AG09319 (cell line): ENCODE data around the gene NSUN6.

Source experiments
- DNase-seq: peaks from one replicate; pipeline ENCODE4 v3.0.0-alpha.2; 2010; ENCODE audit warnings: low read depth; ENCODE audit errors: extremely low read depth
- TF ChIP-seq, protein P1 (sequence below): IDR thresholded peaks from 2 replicates; pipeline ENCODE4 v1.5.1; 2011; ENCODE audit warnings: low read depth, mild to moderate bottlenecking, inconsistent platforms, low read length, moderate library complexity

NSUN6 gene

DNA sequence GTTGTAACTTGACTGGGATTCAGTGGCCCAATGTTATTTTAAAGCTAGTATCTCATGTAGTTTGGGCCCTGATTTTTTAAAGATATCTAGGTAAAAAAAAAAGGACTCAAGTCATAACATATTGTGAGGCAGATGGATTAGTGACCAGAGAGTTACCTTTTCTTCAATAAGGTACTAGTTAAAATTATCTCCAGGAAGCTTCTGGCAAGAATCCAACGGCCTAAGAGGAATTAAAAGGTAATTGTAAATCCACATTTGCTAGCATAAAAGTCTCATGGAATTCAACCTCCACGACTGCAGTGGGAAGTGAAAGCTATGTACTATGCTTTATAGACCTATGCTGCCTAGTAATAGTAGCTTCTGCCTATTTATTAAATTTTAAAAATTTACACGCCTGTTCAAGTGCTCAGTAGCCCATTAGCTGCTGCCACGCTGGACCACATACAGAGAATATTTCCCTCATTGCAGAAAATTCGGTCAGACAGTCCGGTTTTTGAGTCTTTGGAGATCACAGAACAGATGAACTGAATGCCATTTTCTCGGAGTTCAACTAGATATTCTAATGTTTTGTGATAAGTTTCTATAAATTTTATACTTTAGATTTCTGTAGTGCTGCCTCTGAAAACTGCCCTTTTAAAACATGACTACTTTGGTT is 118.4 kb downstream of the NSUN6 start:
- DNase-seq = no peak
- TF ChIP-seq, protein P1, sequence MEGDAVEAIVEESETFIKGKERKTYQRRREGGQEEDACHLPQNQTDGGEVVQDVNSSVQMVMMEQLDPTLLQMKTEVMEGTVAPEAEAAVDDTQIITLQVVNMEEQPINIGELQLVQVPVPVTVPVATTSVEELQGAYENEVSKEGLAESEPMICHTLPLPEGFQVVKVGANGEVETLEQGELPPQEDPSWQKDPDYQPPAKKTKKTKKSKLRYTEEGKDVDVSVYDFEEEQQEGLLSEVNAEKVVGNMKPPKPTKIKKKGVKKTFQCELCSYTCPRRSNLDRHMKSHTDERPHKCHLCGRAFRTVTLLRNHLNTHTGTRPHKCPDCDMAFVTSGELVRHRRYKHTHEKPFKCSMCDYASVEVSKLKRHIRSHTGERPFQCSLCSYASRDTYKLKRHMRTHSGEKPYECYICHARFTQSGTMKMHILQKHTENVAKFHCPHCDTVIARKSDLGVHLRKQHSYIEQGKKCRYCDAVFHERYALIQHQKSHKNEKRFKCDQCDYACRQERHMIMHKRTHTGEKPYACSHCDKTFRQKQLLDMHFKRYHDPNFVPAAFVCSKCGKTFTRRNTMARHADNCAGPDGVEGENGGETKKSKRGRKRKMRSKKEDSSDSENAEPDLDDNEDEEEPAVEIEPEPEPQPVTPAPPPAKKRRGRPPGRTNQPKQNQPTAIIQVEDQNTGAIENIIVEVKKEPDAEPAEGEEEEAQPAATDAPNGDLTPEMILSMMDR = no peak

DNA sequence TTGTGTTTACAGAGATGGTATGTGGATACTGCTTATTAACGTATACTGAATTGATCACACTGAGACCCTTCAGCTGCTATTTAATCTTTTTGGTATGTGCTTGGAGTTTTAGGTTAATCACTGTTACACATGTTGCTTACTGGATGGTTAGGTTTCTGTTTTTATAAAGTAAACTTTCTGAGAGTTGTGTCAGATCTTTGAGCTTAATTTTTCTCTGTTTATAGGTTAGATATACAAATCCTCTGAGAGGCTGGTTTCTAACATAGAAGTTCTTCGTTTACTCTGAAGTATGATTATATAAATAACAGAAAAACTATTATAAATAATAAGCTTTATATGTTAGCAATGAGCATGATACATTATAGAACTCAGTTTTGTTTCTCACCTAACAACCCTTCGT is 123.1 kb downstream of the NSUN6 start:
- TF ChIP-seq, protein P1 = no peak
- DNase-seq = no peak

DNA sequence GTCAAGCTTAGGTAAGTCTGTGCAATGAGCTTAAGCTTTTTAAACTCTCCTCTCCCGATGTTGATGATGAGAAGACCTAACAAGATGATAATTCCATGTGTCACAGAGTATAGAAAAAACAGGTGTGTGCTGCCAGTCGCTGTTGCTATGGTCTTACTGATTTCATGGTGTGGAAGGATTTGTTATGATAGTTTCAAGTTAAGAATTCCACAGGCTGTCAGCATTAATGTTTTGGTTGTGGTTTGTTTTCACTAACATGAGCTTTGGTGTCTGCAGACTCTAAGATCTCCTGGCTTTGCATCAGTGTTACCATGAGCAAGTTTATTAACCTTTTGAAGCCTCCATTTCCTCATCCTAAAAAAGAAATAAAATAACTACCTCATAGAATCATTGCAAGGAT is 123.7 kb downstream of the NSUN6 start:
- TF ChIP-seq, protein P1 = no peak
- DNase-seq = no peak

DNA sequence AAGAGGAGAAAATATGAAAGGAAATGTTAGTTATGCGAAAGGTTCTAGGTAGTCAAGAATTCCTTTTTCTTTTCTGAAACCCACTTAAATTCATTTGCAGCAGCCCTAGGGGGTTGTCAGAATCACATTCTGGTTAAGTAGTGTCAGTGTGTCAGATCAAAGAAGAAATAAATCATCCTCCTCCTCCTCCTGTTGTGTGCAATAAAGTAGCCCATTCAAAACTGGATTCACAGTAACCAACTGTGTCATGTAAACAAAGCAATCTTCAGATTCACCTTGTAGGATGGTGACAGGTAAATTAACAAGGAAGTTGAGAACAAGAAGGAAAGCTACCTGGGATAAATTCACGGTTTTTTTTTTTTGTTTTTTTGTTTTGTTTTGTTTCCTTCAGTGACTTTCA is 127.5 kb downstream of the NSUN6 start:
- TF ChIP-seq, protein P1 = no peak
- no peak for DNase-seq

DNA sequence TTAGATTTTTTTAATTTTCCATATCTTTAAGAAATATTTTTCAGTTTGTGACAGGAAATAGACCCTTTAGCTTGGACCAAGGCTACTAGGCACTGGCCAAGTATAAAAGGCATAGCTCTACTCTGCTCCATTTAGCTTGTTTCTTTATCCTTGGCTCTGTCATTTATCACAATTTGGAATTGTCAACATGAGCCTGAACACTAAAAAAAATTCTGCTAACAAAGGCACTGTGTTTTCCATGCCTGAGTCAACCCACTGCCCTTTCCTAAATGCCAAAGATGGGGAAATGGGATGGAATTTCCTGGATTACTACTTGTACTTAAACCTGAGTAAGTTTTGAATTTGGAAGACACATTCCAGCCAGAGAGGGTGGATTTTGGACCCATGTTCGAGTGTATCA is 128.4 kb downstream of the NSUN6 start:
- peak; percentile 10 for DNase-seq
- TF ChIP-seq, protein P1 = no peak

DNA sequence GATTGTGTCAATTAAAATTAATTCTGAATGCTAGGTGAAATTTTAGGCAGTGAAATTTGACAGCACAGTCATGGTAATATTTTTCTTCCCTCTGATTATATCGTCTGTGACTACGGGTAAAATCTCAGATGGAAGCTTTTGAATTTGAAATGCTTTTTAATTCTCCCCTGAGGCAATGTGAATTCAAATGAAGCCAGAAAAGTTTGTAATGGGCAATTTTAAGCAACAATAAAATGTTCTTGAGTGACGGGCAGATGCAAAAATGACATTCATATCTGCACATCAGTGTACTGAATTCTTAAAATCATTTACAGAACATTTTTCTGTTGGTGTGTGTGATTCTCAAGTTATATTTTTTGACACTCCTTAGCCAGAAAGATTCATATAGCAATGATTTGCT is 134.5 kb downstream of the NSUN6 start:
- TF ChIP-seq, protein P1 = no peak
- DNase-seq = no peak

DNA sequence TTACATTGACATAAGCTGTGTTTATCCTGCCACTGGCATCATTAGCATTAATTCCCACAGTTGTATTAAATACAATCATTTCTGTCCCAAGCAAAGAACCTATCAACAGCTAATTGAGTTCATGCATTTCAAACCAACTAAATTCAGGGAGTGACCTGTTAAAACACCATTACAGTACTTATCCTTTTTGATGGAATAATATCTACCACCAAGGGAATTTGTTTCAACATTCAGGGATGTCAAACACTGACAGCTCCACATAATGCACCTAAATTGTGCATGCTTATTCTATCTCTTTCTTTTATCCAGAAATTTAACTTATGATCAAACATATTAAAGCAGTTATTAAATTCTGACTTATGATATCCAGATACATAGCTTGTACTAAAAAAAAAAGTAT is 136.8 kb downstream of the NSUN6 start:
- TF ChIP-seq, protein P1 = no peak
- DNase-seq = no peak
